ENCODE data around the gene RMDN2.

RMDN2 gene

GRCh38 chr2:37966326-37966725 is 41.2 kb downstream of the RMDN2 start:
- no peak overlapping the region for H3K4me3 ChIP-seq (ENCODE audit: low read depth, low read length)
- H3K27ac ChIP-seq (ENCODE audit: extremely low read depth, low read depth, low read length), result no peak overlapping the region
- no peaks in the 10 kb centered on the region for H3K36me3 ChIP-seq (ENCODE audit: control insufficient read depth in 2 of 2, insufficient read depth in 1 of 2, low read length in 2 of 2)
- CTCF ChIA-PET, result interaction anchor here (0.9 to 1.6 kb wide), 2 partner anchors 16 to 89 kb away, joined by 3 read pairs; no protein-coding TSS in a partner anchor
- no peak for TF ChIP-seq GLI4 (tag by site-specific recombination; IDR thresholded peaks at IDR 0.05)
- TF ChIP-seq ZNF629 (tag by site-specific recombination; IDR thresholded peaks at IDR 0.05), result no peak
- no peak for TF ChIP-seq ZBTB17 (tag by site-specific recombination; IDR thresholded peaks at IDR 0.05)
- TF ChIP-seq ZNF354C (tag by site-specific recombination; IDR thresholded peaks at IDR 0.05; ENCODE audit: borderline replicate concordance, low read depth), result no peak
- no peak for TF ChIP-seq ZNF18 (tag by site-specific recombination; IDR thresholded peaks at IDR 0.05)
- TF ChIP-seq ZNF398 (tag by site-specific recombination; IDR thresholded peaks at IDR 0.05), result no peak
- TF ChIP-seq SETDB1 (IDR thresholded peaks at IDR 0.05; ENCODE audit: insufficient read length, low read length), result peak; percentile 42
- TF ChIP-seq ZNF292 (tag by site-specific recombination; IDR thresholded peaks at IDR 0.05; ENCODE audit: borderline replicate concordance, low read depth), result no peak
- H3K9me3 ChIP-seq (ENCODE audit: control insufficient read depth, insufficient read depth, low read depth, low read length), result no peaks in the 10 kb centered on the region
- POLR2A ChIA-PET, result interaction anchor here (0.6 kb wide), 1 partner anchor 79 kb away, joined by 5 read pairs; no protein-coding TSS in a partner anchor
- peaks cover 3% of the 10 kb centered on the region; the same call in 1 of the 2 replicates for H3K4me1 ChIP-seq (ENCODE audit: control insufficient read depth, insufficient read depth, low read length)

GRCh38 chr2:37969731-37970130 is 44.6 kb downstream of the RMDN2 start:
- Histone ChIP-seq H3K4me3 (ENCODE audit: low read depth, low read length) (no peak overlapping the region), H3K36me3 (ENCODE audit: control insufficient read depth in 2 of 2, insufficient read depth in 1 of 2, low read length in 2 of 2) (no peaks in the 10 kb centered on the region), H3K27ac (ENCODE audit: extremely low read depth, low read depth, low read length) (no peak overlapping the region), H3K9me3 (ENCODE audit: control insufficient read depth, insufficient read depth, low read depth, low read length) (no peaks in the 10 kb centered on the region), H3K4me1 (ENCODE audit: control insufficient read depth, insufficient read depth, low read length) (no peaks in the 10 kb centered on the region)
- POLR2A ChIA-PET, result no interaction called here
- TF ChIP-seq ZNF514 (tag by site-specific recombination; IDR thresholded peaks at IDR 0.05), result no peak
- no peak for TF ChIP-seq ZNF155 (tag by site-specific recombination; IDR thresholded peaks at IDR 0.05)
- no peak for TF ChIP-seq REPIN1 (tag by site-specific recombination; IDR thresholded peaks at IDR 0.05; ENCODE audit: low read depth)
- peak; percentile 98 for TF ChIP-seq PRDM1 (tag by site-specific recombination; IDR thresholded peaks at IDR 0.05)
- no peak for TF ChIP-seq ZNF292 (tag by site-specific recombination; IDR thresholded peaks at IDR 0.05; ENCODE audit: borderline replicate concordance, low read depth)
- TF ChIP-seq ZNF473 (tag by site-specific recombination; IDR thresholded peaks at IDR 0.05), result no peak
- CTCF ChIA-PET, result interaction anchor here (1.0 kb wide), 1 partner anchor 8 kb away, joined by 4 read pairs; no protein-coding TSS in a partner anchor

GRCh38 chr2:37971971-37972370 is 46.9 kb downstream of the RMDN2 start:
- ChIA-PET CTCF (no interaction called here), POLR2A (no interaction called here)
- Histone ChIP-seq H3K36me3 (ENCODE audit: control insufficient read depth in 2 of 2, insufficient read depth in 1 of 2, low read length in 2 of 2) (no peaks in the 10 kb centered on the region), H3K9me3 (ENCODE audit: control insufficient read depth, insufficient read depth, low read depth, low read length) (no peaks in the 10 kb centered on the region), H3K4me3 (ENCODE audit: low read depth, low read length) (no peak overlapping the region), H3K27ac (ENCODE audit: extremely low read depth, low read depth, low read length) (no peak overlapping the region), H3K4me1 (ENCODE audit: control insufficient read depth, insufficient read depth, low read length) (no peaks in the 10 kb centered on the region)
- TF ChIP-seq ZNF37A (tag by site-specific recombination; IDR thresholded peaks at IDR 0.05) (no peak), ZNF580 (tag by site-specific recombination; IDR thresholded peaks at IDR 0.05) (no peak), PRDM1 (tag by site-specific recombination; IDR thresholded peaks at IDR 0.05) (no peak), ZFP41 (tag by site-specific recombination; IDR thresholded peaks at IDR 0.05; ENCODE audit: borderline replicate concordance) (no peak), ZFP3 (tag by site-specific recombination; IDR thresholded peaks at IDR 0.05; ENCODE audit: low read depth) (no peak), ZNF76 (tag by site-specific recombination; IDR thresholded peaks at IDR 0.05; ENCODE audit: borderline replicate concordance, low read depth) (no peak), SP7 (tag by site-specific recombination; IDR thresholded peaks at IDR 0.05) (no peak), ZNF623 (tag by site-specific recombination; IDR thresholded peaks at IDR 0.05) (no peak), ZNF10 (tag by site-specific recombination; IDR thresholded peaks at IDR 0.05) (no peak), ZNF555 (tag by site-specific recombination; conservative IDR thresholded peaks at IDR 0.05) (no peak)

Measured in HEK293 (cell line).